IMR-90 (cell line): ENCODE results near the gene TMPRSS7. TPM values are rescaled to one million over a fixed set of nuclear protein-coding genes. Genes with fewer than 3 reads are reported as not detected.
A peak's percentile ranks its signal among the peaks of the same experiment; 100 is the strongest.
"Not testable (repeated sequence)": the region's sequence is repeated elsewhere in the genome, so short reads cannot be mapped to it uniquely, and the experiment has no call there.

ENCODE experiments used
- ATAC-seq: fragments of 200-7000 bp; cut with Tn5 transposase; 2 replicates; pipeline ENCODE4 v1.9.1; 2020; ENCODE audit warnings: low read depth, mild to moderate bottlenecking, moderate library complexity
- BruUV-seq: library from RNA; stranded (reverse); fragments of 400-500 nt; replicated peaks from 2 replicates; lab custom pipeline; 2021; lab: Mats Ljungman, UMichigan
- CTCF ChIA-PET: fragments of 300-600 bp; formaldehyde crosslinking; extraction: SDS; loops from one replicate; lab custom pipeline; 2021; ENCODE audit warnings: antibody characterized with exemption; lab: Yijun Ruan, JAX
- POLR2A ChIA-PET: fragments of 300-600 bp; sonication (Branson Sonifier 250); formaldehyde crosslinking; loops from one replicate; lab custom pipeline; 2022; ENCODE audit warnings: antibody characterized with exemption; ENCODE audit not compliant: unreplicated experiment; lab: Charles Lee
- DNase-seq: peaks from one replicate; pipeline ENCODE4 v3.0.0; 2013
- H2AFZ ChIP-seq: replicated peaks from 2 replicates; pipeline ENCODE3; 2013; ENCODE audit warnings: low read length, mild to moderate bottlenecking; ENCODE audit not compliant: poor library complexity
- H2AK5ac ChIP-seq: 2 replicates; pipeline ENCODE4 v1.6.1; 2013; ENCODE audit warnings: low read depth, low read length, inconsistent platforms
- H2AK9ac ChIP-seq: replicated peaks from 2 replicates; pipeline ENCODE3; 2013; ENCODE audit warnings: mild to moderate bottlenecking, low read depth, low read length, moderate library complexity; ENCODE audit not compliant: poor library complexity
- H2BK120ac ChIP-seq: 2 replicates; pipeline ENCODE4 v1.6.1; 2013; ENCODE audit warnings: low read depth, low read length, inconsistent platforms
- H2BK15ac ChIP-seq: 3 replicates; pipeline ENCODE4 v1.6.1; 2013; ENCODE audit warnings: low read depth, low read length, inconsistent platforms
- H2BK20ac ChIP-seq: 2 replicates; pipeline ENCODE4 v1.6.1; 2013; ENCODE audit warnings: low read depth, mild to moderate bottlenecking, inconsistent platforms, low read length, moderate library complexity
- H2BK5ac ChIP-seq: 2 replicates; pipeline ENCODE4 v1.6.1; 2013; ENCODE audit warnings: mild to moderate bottlenecking, low read depth, low read length, inconsistent platforms; ENCODE audit not compliant: poor library complexity, severe bottlenecking
- H3K14ac ChIP-seq: replicated peaks from 2 replicates; pipeline ENCODE4 v1.6.1; 2013; ENCODE audit warnings: low read depth, low read length, inconsistent platforms
- H3K18ac ChIP-seq: 2 replicates; pipeline ENCODE4 v1.6.1; 2013; ENCODE audit warnings: low read depth, low read length, control low read depth
- H3K23ac ChIP-seq: 2 replicates; pipeline ENCODE4 v1.6.1; 2013; ENCODE audit warnings: low read depth, low read length, inconsistent platforms
- H3K27ac ChIP-seq: 2 replicates; pipeline ENCODE4 v1.5.1; 2013; ENCODE audit warnings: mild to moderate bottlenecking, control low read depth, low read length; ENCODE audit not compliant: insufficient read depth
- H3K27me3 ChIP-seq: 2 replicates; pipeline ENCODE4 v1.6.1; 2013; ENCODE audit warnings: low read length; ENCODE audit not compliant: control insufficient read depth, insufficient read depth
- H3K36me3 ChIP-seq: 2 replicates; pipeline ENCODE4 v1.6.1; 2013; ENCODE audit warnings: low read length, mixed read lengths; ENCODE audit not compliant: control insufficient read depth, insufficient read depth
- H3K4ac ChIP-seq: 2 replicates; pipeline ENCODE4 v1.6.1; 2013; ENCODE audit warnings: low read depth, low read length, inconsistent platforms
- H3K4me1 ChIP-seq: 2 replicates; pipeline ENCODE4 v1.6.1; 2013; ENCODE audit warnings: low read length, mixed read lengths; ENCODE audit not compliant: control insufficient read depth, insufficient read depth
- H3K4me2 ChIP-seq: 2 replicates; pipeline ENCODE4 v1.6.1; 2013; ENCODE audit warnings: low read depth, mild to moderate bottlenecking, control low read depth, low read length, moderate library complexity
- H3K4me3 ChIP-seq: 2 replicates; pipeline ENCODE4 v1.5.1; 2013; ENCODE audit warnings: low read depth, mild to moderate bottlenecking, control low read depth, low read length, moderate library complexity; ENCODE audit not compliant: insufficient read depth
- H3K56ac ChIP-seq: 2 replicates; pipeline ENCODE4 v1.6.1; 2013; ENCODE audit warnings: low read length, inconsistent platforms; ENCODE audit not compliant: insufficient read depth; ENCODE audit errors: extremely low read depth
- H3K79me1 ChIP-seq, 2 experiments: 2 replicates each; pipeline ENCODE4 v1.6.1; 2013; ENCODE audit warnings: low read length in 2 of 2, inconsistent platforms in 1 of 2, low read depth in 1 of 2
- H3K9ac ChIP-seq: 2 replicates; pipeline ENCODE4 v1.6.1; 2013; ENCODE audit warnings: low read depth, low read length, control low read depth
- H3K9me1 ChIP-seq: 2 replicates; pipeline ENCODE4 v1.6.1; 2013; ENCODE audit warnings: low read length, inconsistent platforms; ENCODE audit not compliant: insufficient read depth
- H3K9me3 ChIP-seq: 2 replicates; pipeline ENCODE4 v1.6.1; 2013; ENCODE audit warnings: low read length; ENCODE audit not compliant: control insufficient read depth, insufficient read depth
- H4K20me1 ChIP-seq: 2 replicates; pipeline ENCODE4 v1.6.1; 2013; ENCODE audit warnings: low read length, inconsistent platforms; ENCODE audit not compliant: insufficient read depth
- H4K5ac ChIP-seq: 2 replicates; pipeline ENCODE4 v1.6.1; 2013; ENCODE audit warnings: mild to moderate bottlenecking, low read depth, low read length, control low read depth
- H4K8ac ChIP-seq, 2 experiments: 2 replicates each; pipeline ENCODE4 v1.6.1; 2013; ENCODE audit warnings: low read depth in 2 of 2, low read length in 2 of 2, control low read depth in 1 of 2, inconsistent platforms in 1 of 2
- H4K91ac ChIP-seq: 2 replicates; pipeline ENCODE4 v1.6.1; 2013; ENCODE audit warnings: low read depth, low read length, inconsistent platforms; ENCODE audit not compliant: insufficient read depth
- CHD1 ChIP-seq: IDR thresholded peaks from 2 replicates; pipeline ENCODE4 v1.6.1; 2012; ENCODE audit warnings: low read depth, low read length, improper control_type of control experiment
- FOS ChIP-seq: fragments of 150-350 bp; IDR thresholded peaks from 2 replicates; pipeline ENCODE4 v1.6.1; 2016; ENCODE audit warnings: low read depth, low read length
- MAZ ChIP-seq: IDR thresholded peaks from 2 replicates; pipeline ENCODE4 v1.6.1; 2012; ENCODE audit warnings: low read depth, mild to moderate bottlenecking, low read length, improper control_type of control experiment, moderate library complexity, borderline replicate concordance
- MXI1 ChIP-seq: IDR thresholded peaks from 2 replicates; pipeline ENCODE4 v1.6.1; 2012; ENCODE audit warnings: low read depth, mild to moderate bottlenecking, low read length, moderate library complexity, borderline replicate concordance
- POLR2A ChIP-seq: IDR thresholded peaks from 2 replicates; pipeline ENCODE4 v1.6.1; 2012; ENCODE audit warnings: mild to moderate bottlenecking, low read depth, low read length
- RAD21 ChIP-seq: IDR thresholded peaks from 2 replicates; pipeline ENCODE4 v1.6.1; 2012; ENCODE audit warnings: low read length, improper control_type of control experiment
- RFX5 ChIP-seq: IDR thresholded peaks from 2 replicates; pipeline ENCODE4 v1.8.0; 2012; ENCODE audit warnings: low read depth, mild to moderate bottlenecking, low read length, moderate library complexity
- SMC3 ChIP-seq: fragments of 150-350 bp; IDR thresholded peaks from 2 replicates; pipeline ENCODE4 v1.6.1; 2016; ENCODE audit warnings: low read depth, mild to moderate bottlenecking, antibody characterized with exemption, low read length, moderate library complexity
- WGBS, 2 experiments: methylation state at CpG; one replicate each; pipeline versions ENCODE4 v1.1.5 to v1.1.7; 2013; ENCODE audit warnings: missing lambda C conversion rate in 2 of 2; ENCODE audit not compliant: insufficient read length in 1 of 2; ENCODE audit errors: extremely low coverage in 2 of 2; 5-methylcytosine and 5-hydroxymethylcytosine counted together
- dilution Hi-C: fragments of 300-500 bp; cut with HindIII; formaldehyde crosslinking; loops from one replicate; pipeline ENCODE4 v1.14.3; 2018; ENCODE audit warnings: low sequenced_read_pairs; ENCODE audit not compliant: unreplicated experiment
- in situ Hi-C: fragments of 300-500 bp; cut with MboI; formaldehyde crosslinking; loops from 3 replicates; pipeline ENCODE4 v1.14.3; 2019; ENCODE audit warnings: low sequenced_read_pairs, inconsistent platforms, mixed read lengths
- intact Hi-C: fragments of 100-400 bp; cut with micrococcal nuclease; formaldehyde crosslinking; loops from 2 replicates; pipeline ENCODE4 v1.10.0; 2022
- polyA plus RNA-seq, 3 experiments: library from polyadenylated mRNA; depleted of rRNA; stranded (reverse); fragments of >200 nt; gene quantifications; 2 replicates each; pipeline ENCODE4 v1.2.3, GENCODE V29; 2012; ENCODE audit warnings: low replicate concordance in 1 of 3
- total RNA-seq: library from RNA; depleted of rRNA; stranded (reverse); fragments of >200 nt; gene quantifications from 2 replicates; pipeline ENCODE4 v1.2.3, GENCODE V29; 2012

The TMPRSS7 gene
- total and polyA plus RNA-seq, 2 of the 4 experiments (the other 2 are of a cell fraction), result 0.07 TPM; not detected in 1

DNA sequence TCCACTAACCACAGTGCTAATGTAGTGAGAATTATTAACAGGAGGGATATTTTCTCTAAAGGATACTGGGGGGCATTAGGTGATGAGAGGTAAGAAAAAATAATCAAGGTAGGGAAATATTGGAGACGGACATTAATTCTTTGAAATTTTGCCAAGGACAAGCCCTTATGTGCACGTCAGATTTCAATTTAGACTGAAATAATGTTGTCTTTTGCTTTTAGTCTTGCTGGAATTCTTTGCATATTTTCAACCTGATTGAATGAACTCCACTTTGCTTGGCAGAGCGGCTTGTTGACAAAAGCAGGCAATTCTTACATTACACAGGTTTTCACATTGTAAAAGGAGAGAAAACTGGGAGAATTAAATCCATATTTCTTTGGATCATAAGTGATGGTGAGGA, 26.6 kb downstream of the TMPRSS7 start:
- Histone ChIP-seq H3K4ac (peak overlapping the region; percentile 8; the same call in 1 of the 2 replicates), H3K4me2 (peak overlapping the region; percentile 35), H3K4me1 (peaks cover 10% of the 10 kb centered on the region), H4K20me1 (no peaks in the 10 kb centered on the region), H2AK5ac (no peak overlapping the region), H3K23ac (no peak overlapping the region), H3K9me1 (peaks cover 3% of the 10 kb centered on the region; the same call in 1 of the 2 replicates), H2BK20ac (0 out of 2 replicates have a peak overlapping the region, but pooled peaks have one; percentile 42), H3K18ac (no peak overlapping the region), H2BK120ac (peak overlapping the region; percentile 68; the same call in 1 of the 2 replicates), H2BK15ac (no peak overlapping the region), H3K14ac (no peak overlapping the region), H4K5ac (no peak overlapping the region), H3K9me3 (no peaks in the 10 kb centered on the region), H2AFZ (no peak overlapping the region), H3K27me3 (peaks cover 2% of the 10 kb centered on the region; the same call in 1 of the 2 replicates), H3K9ac (no peak overlapping the region), H3K56ac (no peak overlapping the region), H3K4me3 (no peak overlapping the region), H3K79me1 (no peaks in the 10 kb centered on the region), H3K36me3 (no peaks in the 10 kb centered on the region), H4K91ac (no peak overlapping the region), H2AK9ac (no peak overlapping the region), H2BK5ac (peak overlapping the region; percentile 31), H4K8ac (no peak overlapping the region), H3K27ac (no peak overlapping the region)
- WGBS, 2 experiments, result 30% methylated on average over 2 of the region's 3 CpGs; no CpG with 5 or more reads in 1 of the 2 experiments
- DNase-seq, result peak; percentile 68
- in situ Hi-C loops (no loop called here), dilution Hi-C loops (no loop called here), intact Hi-C loops (no loop called here)
- ChIA-PET POLR2A (no interaction called here), CTCF (no interaction called here)
- BruUV-seq, result no TSS peak
- TF ChIP-seq FOS, result no peak
- no peak for TF ChIP-seq CHD1
- no peak for TF ChIP-seq RFX5
- TF ChIP-seq RAD21, result no peak
- TF ChIP-seq SMC3, result no peak
- no peak for TF ChIP-seq POLR2A
- no peak for TF ChIP-seq MAZ
- no peak for TF ChIP-seq MXI1
- peak; percentile 60 for ATAC-seq

DNA sequence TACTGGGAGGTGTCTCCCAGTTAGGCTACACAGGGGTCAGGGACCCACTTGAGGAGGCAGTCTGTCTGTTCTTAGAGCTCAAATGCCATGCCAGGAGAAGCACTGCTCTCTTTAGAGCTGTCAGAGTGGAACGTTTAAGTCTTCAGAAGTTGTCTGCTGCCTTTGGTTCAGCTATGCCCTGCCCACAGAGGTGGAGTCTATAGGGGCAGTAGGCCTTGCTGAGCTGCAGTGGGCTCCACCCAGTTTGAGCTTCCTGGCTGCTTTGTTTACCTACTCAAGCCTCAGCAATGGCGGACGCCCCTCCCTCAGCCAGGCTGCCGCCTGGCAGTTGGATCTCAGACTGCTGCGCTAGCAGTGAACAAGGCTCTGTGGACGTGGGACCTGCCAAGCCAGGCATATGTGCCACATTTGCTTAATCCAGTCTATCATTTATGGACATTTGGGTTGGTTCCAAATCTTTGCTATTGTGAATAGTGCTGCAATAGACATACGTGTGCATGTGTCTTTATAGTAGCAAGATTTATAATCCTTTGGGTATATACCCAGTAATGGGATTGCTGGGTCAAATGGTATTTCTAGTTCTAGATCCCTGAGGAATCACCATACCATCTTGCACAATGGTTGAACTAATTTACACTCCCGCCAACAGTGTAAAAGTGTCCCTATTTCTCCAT, 38.0 kb downstream of the TMPRSS7 start:
- H3K4me3 ChIP-seq, H2AK5ac ChIP-seq, H3K4me2 ChIP-seq, H2AFZ ChIP-seq, H4K5ac ChIP-seq, H3K56ac ChIP-seq, intact Hi-C loops, H3K9me3 ChIP-seq, H3K4ac ChIP-seq, H3K14ac ChIP-seq, H3K27ac ChIP-seq, H3K18ac ChIP-seq, H3K27me3 ChIP-seq, H2BK15ac ChIP-seq, H2BK5ac ChIP-seq, H4K20me1 ChIP-seq, H3K23ac ChIP-seq, DNase-seq, H3K79me1 ChIP-seq, H3K36me3 ChIP-seq, H4K8ac ChIP-seq, in situ Hi-C loops, dilution Hi-C loops, H2AK9ac ChIP-seq, H3K9ac ChIP-seq, POLR2A ChIA-PET, BruUV-seq, H2BK120ac ChIP-seq, H4K91ac ChIP-seq, H2BK20ac ChIP-seq, ATAC-seq, H3K9me1 ChIP-seq, CTCF ChIA-PET: not testable (repeated sequence)
- WGBS, 2 experiments, result 93% methylated on average over 3 of the region's 8 CpGs; no CpG with 5 or more reads in 1 of the 2 experiments
- H3K4me1 ChIP-seq, result peaks cover 10% of the 10 kb centered on the region
